Endothelial cell of umbilical vein (primary cell): ENCODE results near the gene SMIM34. TPM values are rescaled to one million over a fixed set of nuclear protein-coding genes. Genes with fewer than 3 reads are reported as not detected.
"Not testable (repeated sequence)": the region's sequence is repeated elsewhere in the genome, so short reads cannot be mapped to it uniquely, and the experiment has no call there.

Experiments
- BruUV-seq: library from RNA; stranded (reverse); fragments of 400-500 nt; replicated peaks from 2 replicates; lab custom pipeline; 2021; lab: Mats Ljungman, UMichigan
- CTCF ChIA-PET: fragments of 300-600, 350-600 bp; sonication (Branson Sonifier 250); formaldehyde crosslinking; loops from one replicate; lab custom pipeline; 2021; ENCODE audit warnings: antibody characterized with exemption, inconsistent platforms; lab: Charles Lee
- POLR2A ChIA-PET: fragments of 300-600, 350-600 bp; sonication (Branson Sonifier 250); formaldehyde crosslinking; loops from one replicate; lab custom pipeline; 2021; ENCODE audit warnings: antibody characterized with exemption, inconsistent platforms; lab: Charles Lee
- DNase-seq: peaks from one replicate; pipeline ENCODE4 v3.0.0-alpha.2; 2011; ENCODE audit warnings: low read depth, low spot score
- FAIRE-seq: peaks from 2 replicates; lab custom pipeline; 2011; peaks lifted over from hg19 to GRCh38; lab: Jason Lieb, UNC
- H2AFZ ChIP-seq: 2 replicates; pipeline ENCODE4 v1.6.0; 2012; ENCODE audit warnings: low read depth, low read length, control low read depth, inconsistent platforms
- H3K27ac ChIP-seq: 2 replicates; pipeline ENCODE4 v1.5.1; 2011; ENCODE audit warnings: low read depth, mild to moderate bottlenecking, control low read depth, low read length, moderate library complexity; ENCODE audit not compliant: insufficient read depth
- H3K27me3 ChIP-seq, 2 experiments: 2 replicates each; pipeline versions ENCODE4 v1.6.0 to v1.6.1; 2011; ENCODE audit warnings: low read length in 2 of 2, mixed read lengths in 1 of 2; ENCODE audit not compliant: control insufficient read depth in 2 of 2, insufficient read depth in 2 of 2
- H3K36me3 ChIP-seq, 2 experiments: 2 replicates in 1 of 2; 3 replicates in 1 of 2; pipeline ENCODE4 v1.5.1; 2011; ENCODE audit warnings: low read length in 2 of 2, mild to moderate bottlenecking in 1 of 2, moderate library complexity in 1 of 2; ENCODE audit not compliant: control insufficient read depth in 2 of 2, insufficient read depth in 2 of 2; ENCODE audit errors: extremely low read depth in 1 of 2
- H3K4me1 ChIP-seq: 3 replicates; pipeline ENCODE4 v1.5.1; 2011; ENCODE audit warnings: mild to moderate bottlenecking, low read length; ENCODE audit not compliant: control insufficient read depth, insufficient read depth; ENCODE audit errors: extremely low read depth
- H3K4me2 ChIP-seq: 2 replicates; pipeline ENCODE4 v1.6.1; 2011; ENCODE audit warnings: low read length, control low read depth, mixed read lengths; ENCODE audit not compliant: insufficient read depth
- H3K4me3 ChIP-seq, 3 experiments: fragments of 200-600 bp in 1 of 3; sonication (generic), shearing (Covaris generic) in 1 of 3; replicated peaks in 1 of 3; 2 replicates each; pipeline ENCODE4 v1.5.1; 2011 to 2016; ENCODE audit warnings: control low read depth in 3 of 3, low read length in 3 of 3, mild to moderate bottlenecking in 2 of 3, inconsistent platforms in 1 of 3, low read depth in 1 of 3, moderate library complexity in 1 of 3; ENCODE audit not compliant: insufficient read depth in 1 of 3
- H3K79me2 ChIP-seq: 2 replicates; pipeline ENCODE4 v1.6.0; 2012; ENCODE audit warnings: low read length, inconsistent platforms; ENCODE audit not compliant: control insufficient read depth, insufficient read depth
- H3K9ac ChIP-seq: replicated peaks from 2 replicates; pipeline ENCODE3; 2011; ENCODE audit warnings: low read length, control low read depth; ENCODE audit not compliant: insufficient read depth; ENCODE audit errors: extremely low read depth
- H3K9me1 ChIP-seq: replicated peaks from 3 replicates; pipeline ENCODE4 v1.6.0; 2011; ENCODE audit warnings: mild to moderate bottlenecking, low read length; ENCODE audit not compliant: control insufficient read depth, insufficient read depth; ENCODE audit errors: extremely low read depth
- H3K9me3 ChIP-seq: replicated peaks from 2 replicates; pipeline ENCODE4 v1.5.1; 2012; ENCODE audit warnings: low read length, inconsistent platforms; ENCODE audit not compliant: control insufficient read depth, insufficient read depth
- H4K20me1 ChIP-seq: replicated peaks from 2 replicates; pipeline ENCODE3; 2011; ENCODE audit warnings: mild to moderate bottlenecking, low read length; ENCODE audit not compliant: control insufficient read depth, insufficient read depth; ENCODE audit errors: extremely low read depth
- dilution Hi-C: fragments of 300-500 bp; cut with MboI; formaldehyde crosslinking; loops from one replicate; pipeline ENCODE4 v1.15.0; 2019; ENCODE audit warnings: low sequenced_read_pairs; ENCODE audit not compliant: extremely low pct_ligation_motif_present
- intact Hi-C: fragments of 100-400 bp; cut with micrococcal nuclease; formaldehyde crosslinking; loops from one replicate; pipeline ENCODE4 v1.10.0; 2022
- polyA plus RNA-seq, 4 experiments: library from polyadenylated mRNA; depleted of rRNA in 3 of 4; stranded (reverse) in 3 of 4; unstranded in 1 of 4; fragments of >200 nt; gene quantifications; 2 replicates each; pipeline versions ENCODE4 v1.2.1 to v1.2.3, GENCODE V29; 2011 to 2012; ENCODE audit warnings: missing spikeins in 1 of 4
- total RNA-seq: library from RNA; stranded (reverse); gene quantifications from 2 replicates; pipeline ENCODE4 v1.2.3, GENCODE V29; 2021

Gene SMIM34
- total and polyA plus RNA-seq, 2 donors (not counting 3 experiments of a cell fraction or from before 2014, with no cell fraction given), result not detected

- H3K79me2 ChIP-seq, H3K27me3 ChIP-seq, H3K9ac ChIP-seq, H4K20me1 ChIP-seq, H3K9me1 ChIP-seq, H3K36me3 ChIP-seq, POLR2A ChIA-PET, CTCF ChIA-PET, H3K27ac ChIP-seq, H3K4me3 ChIP-seq, BruUV-seq, dilution Hi-C loops, H2AFZ ChIP-seq, intact Hi-C loops, H3K4me2 ChIP-seq, DNase-seq, FAIRE-seq, H3K9me3 ChIP-seq, H3K4me1 ChIP-seq: not testable (repeated sequence)
Observed at GRCh38 chr21:34404742-34405141, 19.0 kb downstream of the SMIM34 start.

GRCh38 chr21:34400522-34400921 is 23.2 kb downstream of the SMIM34 start:
- H3K27ac ChIP-seq, H3K36me3 ChIP-seq, H3K9ac ChIP-seq, CTCF ChIA-PET, DNase-seq, dilution Hi-C loops, FAIRE-seq, H2AFZ ChIP-seq, H3K4me1 ChIP-seq, H3K9me1 ChIP-seq, H3K27me3 ChIP-seq, BruUV-seq, POLR2A ChIA-PET, H3K4me3 ChIP-seq, H3K9me3 ChIP-seq, intact Hi-C loops, H4K20me1 ChIP-seq, H3K4me2 ChIP-seq, H3K79me2 ChIP-seq: not testable (repeated sequence)

GRCh38 chr21:34383724-34384415 is 39.9 kb downstream of the SMIM34 start:
- CTCF ChIA-PET, intact Hi-C loops, POLR2A ChIA-PET, H2AFZ ChIP-seq, dilution Hi-C loops, H3K27ac ChIP-seq, H3K9me3 ChIP-seq, H3K9ac ChIP-seq, H3K9me1 ChIP-seq, H3K4me1 ChIP-seq, H3K4me3 ChIP-seq, H3K79me2 ChIP-seq, H4K20me1 ChIP-seq, H3K36me3 ChIP-seq, BruUV-seq, DNase-seq, H3K27me3 ChIP-seq, H3K4me2 ChIP-seq: not testable (repeated sequence)
- peak; percentile 28 for FAIRE-seq

- H3K9ac ChIP-seq, H3K9me3 ChIP-seq, H3K27ac ChIP-seq, dilution Hi-C loops, H3K9me1 ChIP-seq, H3K4me1 ChIP-seq, H4K20me1 ChIP-seq, H3K4me3 ChIP-seq, H3K79me2 ChIP-seq, H3K27me3 ChIP-seq, CTCF ChIA-PET, intact Hi-C loops, FAIRE-seq, BruUV-seq, POLR2A ChIA-PET, DNase-seq, H3K36me3 ChIP-seq, H2AFZ ChIP-seq, H3K4me2 ChIP-seq: not testable (repeated sequence)
Observed at GRCh38 chr21:34383138-34383537, 40.6 kb downstream of the SMIM34 start.
